ENCODE results near the gene DENND1A.
"Not testable (repeated sequence)": the region's sequence is repeated elsewhere in the genome, so short reads cannot be mapped to it uniquely, and the experiment has no call there.

The DENND1A gene

GRCh38 chr9:123643518-123643917, 286.4 kb downstream of the DENND1A start:
- DNase-seq = no peak

GRCh38 chr9:123642291-123643278, 287.3 kb downstream of the DENND1A start:
- DNase-seq = no peak

GRCh38 chr9:123640792-123641222, 289.1 kb downstream of the DENND1A start:
- no peak for DNase-seq

DNA sequence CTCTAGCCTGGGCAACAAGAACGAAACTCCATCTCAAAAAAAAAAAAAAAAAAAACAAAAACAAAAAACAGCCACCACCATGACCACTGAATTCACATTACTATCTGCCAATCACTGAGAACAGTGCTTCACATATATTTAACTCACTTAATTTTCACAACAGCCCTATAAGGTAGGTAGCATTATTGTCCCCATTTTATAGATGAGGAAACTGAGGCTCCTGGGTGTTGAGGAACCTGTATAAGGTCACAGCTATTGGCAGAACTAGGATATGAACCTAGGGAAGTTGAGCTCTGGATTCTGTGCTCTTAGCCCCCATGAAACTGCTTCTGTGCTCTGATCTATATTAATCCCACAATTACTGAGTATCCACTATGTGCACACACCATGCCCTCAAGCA, 290.2 kb downstream of the DENND1A start:
- no peak for DNase-seq

DNA sequence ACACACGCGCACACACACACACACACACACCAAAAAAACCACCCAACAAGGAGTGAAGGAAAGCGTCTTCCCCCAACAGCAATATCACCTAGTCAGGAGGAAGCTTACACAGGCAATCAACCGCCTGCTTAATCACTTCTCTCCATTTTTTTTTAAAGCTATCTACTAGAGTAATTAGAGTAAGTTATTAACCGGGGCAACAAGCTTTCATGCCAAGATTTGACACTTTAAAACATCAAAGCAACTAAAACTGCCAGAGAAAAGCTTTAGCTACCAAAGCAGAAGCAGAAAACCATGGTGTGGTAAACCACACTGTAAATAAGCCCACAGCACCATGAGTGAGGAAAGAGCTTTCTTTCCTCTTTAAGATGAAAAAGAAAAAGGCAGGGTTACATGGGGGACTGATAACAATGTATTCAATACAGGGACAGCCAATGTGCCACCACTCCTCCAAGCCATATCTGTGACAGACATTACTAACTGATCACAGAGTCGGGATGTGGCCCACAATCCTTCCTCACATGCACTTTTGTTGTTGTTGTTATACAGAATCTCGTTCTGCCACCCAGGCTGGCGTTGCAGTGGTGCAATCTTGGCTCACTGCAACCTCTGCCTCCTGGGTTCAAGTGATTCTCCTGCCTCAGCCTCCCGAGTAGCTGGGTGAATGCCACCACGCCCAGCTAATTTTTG, 291.8 kb downstream of the DENND1A start:
- DNase-seq = no peak

GRCh38 chr9:123637606-123637944, 292.4 kb downstream of the DENND1A start:
- DNase-seq = no peak

- not testable (repeated sequence) for DNase-seq
Measured at GRCh38 chr9:123636805-123637204, 293.1 kb downstream of the DENND1A start.

- no peak for DNase-seq
Measured at GRCh38 chr9:123631862-123632261, 298.1 kb downstream of the DENND1A start.

DNA sequence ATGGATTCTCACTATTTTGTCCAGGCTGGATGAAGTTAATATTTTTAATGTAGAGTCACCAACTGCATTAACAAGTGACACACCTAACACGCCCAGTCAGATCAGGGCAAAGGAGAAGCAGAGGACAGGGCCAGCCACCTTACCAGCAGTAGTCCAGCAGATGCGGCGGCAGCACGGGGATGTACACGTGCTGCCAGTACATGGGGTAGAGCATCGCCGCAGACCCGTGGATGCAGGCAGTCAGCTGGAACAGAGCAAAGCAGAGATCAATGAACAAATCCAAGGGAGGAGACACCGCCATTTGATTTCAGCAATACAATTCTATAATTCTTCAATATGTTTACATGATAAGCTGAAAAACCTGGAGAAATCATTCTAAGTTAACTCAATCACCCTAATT, 299.7 kb downstream of the DENND1A start:
- DNase-seq = no peak

- no peak for DNase-seq
Measured at GRCh38 chr9:123629531-123629930, 300.4 kb downstream of the DENND1A start.

GRCh38 chr9:123622711-123623241, 307.1 kb downstream of the DENND1A start:
- no peak for DNase-seq

DNA sequence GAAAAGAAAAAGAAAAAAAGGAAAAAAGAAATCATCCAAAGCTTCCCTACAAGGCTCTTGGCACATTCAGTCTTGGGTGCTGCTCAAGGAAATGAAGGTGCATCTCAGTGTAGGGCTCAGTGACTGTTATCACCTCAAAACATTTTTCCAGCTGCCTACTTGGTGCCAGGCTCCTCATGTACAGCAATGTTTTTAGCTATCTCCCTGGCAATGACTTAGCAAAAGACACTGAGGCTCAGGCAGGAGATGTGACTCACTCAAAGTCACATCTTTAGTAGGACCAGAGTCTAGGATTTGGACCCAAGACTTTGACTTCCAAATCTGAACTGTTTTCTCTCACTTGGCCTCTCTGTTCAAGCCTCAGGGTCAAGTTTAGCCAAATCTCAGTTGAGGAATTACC, 309.7 kb downstream of the DENND1A start:
- no peak for DNase-seq

- DNase-seq = no peak
Measured at GRCh38 chr9:123617952-123618678, 311.8 kb downstream of the DENND1A start.

- DNase-seq = no peak
Measured at GRCh38 chr9:123617286-123617685, 312.6 kb downstream of the DENND1A start.

- DNase-seq = no peak
Measured at GRCh38 chr9:123616707-123617106, 313.2 kb downstream of the DENND1A start.

GRCh38 chr9:123615381-123615780, 314.5 kb downstream of the DENND1A start:
- DNase-seq = no peak

- no peak for DNase-seq
Measured at GRCh38 chr9:123614306-123615263, 315.3 kb downstream of the DENND1A start.

DNA sequence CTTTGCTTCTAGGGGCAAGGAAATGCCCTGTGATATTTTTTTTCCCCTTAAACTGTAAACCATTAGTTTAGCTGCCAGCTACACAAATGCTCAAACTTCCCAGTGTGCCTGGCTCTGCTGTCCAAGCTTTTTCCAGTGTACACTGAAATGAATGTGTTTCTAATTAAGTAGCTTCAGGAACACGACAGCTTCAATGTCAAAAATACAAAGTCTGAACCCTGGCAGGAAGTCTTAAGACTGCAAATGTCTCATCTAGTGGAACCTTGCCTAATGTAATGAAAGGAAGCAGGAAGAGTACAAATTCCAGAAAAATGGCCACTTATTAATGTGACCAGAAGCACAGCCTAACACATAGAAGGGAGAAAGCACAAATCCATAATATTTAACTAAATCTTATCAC, 318.7 kb downstream of the DENND1A start:
- no peak for DNase-seq

- no peak for DNase-seq
Measured at GRCh38 chr9:123609844-123610243, 320.1 kb downstream of the DENND1A start.

GRCh38 chr9:123608104-123608503, 321.8 kb downstream of the DENND1A start:
- DNase-seq = no peak

- DNase-seq = no peak
Measured at GRCh38 chr9:123607479-123607878, 322.4 kb downstream of the DENND1A start.

DNA sequence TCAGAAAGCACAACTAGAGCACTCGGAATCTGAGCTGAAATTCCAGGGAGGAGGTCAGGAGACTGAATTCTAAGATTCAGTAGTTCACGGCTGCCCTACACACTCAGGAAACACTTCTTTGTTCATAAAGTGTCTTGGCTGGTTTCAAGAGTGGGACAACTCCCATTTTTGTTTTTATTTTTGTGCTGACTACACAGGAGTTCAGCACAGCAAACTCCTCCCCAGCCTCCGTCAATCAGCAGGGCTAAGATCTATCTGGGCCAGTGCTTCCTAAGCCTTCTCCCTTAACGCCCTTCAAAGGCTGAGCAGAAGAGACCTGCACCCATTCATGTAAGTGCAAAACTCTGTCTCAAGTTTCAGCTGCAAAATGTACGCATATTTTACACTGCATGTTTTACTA, 323.8 kb downstream of the DENND1A start:
- no peak for DNase-seq
